ENCODE data around the gene DVL1. TPM values are rescaled to one million over a fixed set of nuclear protein-coding genes. Genes with fewer than 3 reads are reported as not detected.

Gene DVL1
- total RNA-seq, 2 donors from 2014 or later = 46.2 to 48.0 TPM

DNA sequence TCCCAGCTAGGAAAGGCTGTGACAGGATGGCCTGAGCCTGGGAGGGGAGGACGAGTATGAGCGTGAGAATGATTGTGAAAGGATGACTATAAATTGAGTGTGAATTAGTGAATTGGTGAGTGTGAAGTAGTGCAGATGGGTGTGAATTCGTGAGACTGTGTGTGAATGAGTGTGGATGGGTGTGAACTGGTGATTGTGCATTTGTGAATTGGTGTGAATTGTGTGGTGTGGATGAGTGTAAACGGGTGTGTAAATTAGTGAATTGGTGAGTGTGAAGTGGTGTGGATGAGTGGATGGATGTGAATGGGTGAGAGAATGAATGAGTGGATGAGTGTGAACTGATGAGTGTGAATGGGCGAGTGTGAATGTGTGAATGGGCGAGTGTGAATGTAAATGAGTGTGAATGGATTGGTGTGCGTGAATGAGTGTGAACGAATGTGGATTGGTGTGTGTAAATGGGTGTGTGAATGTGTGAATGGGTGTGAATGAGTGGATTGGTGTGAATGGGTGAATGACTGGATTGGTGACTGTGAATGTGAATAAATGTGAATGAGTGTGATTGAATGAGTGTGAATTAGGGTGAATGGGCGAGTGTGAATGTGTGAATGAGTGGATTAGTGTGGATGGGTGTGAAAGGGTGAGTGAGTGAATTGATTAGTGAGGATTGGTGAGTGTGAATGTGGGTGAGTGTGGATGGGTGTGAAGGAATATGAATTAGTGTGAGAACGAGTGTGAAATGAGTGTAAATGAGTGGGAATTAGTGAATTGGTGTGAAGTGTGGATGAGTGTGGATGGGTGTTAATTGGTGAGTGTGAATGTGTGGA lies 16.9 kb upstream of the DVL1 start:
- no peak for ATAC-seq (replicated peaks)
- Mint-ChIP-seq H3K9me3 (no peaks in the 10 kb centered on the region), H3K4me1 (peaks cover under 1% of the 10 kb centered on the region), H3K27me3 (no peaks in the 10 kb centered on the region), H3K27ac (no peak overlapping the region), H3K4me3 (no peak overlapping the region), H3K36me3 (ENCODE audit: low read depth) (no peaks in the 10 kb centered on the region)

GRCh38 chr1:1364266-1364665 lies 15.0 kb upstream of the DVL1 start:
- Mint-ChIP-seq H3K9me3 (no peaks in the 10 kb centered on the region), H3K4me1 (peaks cover 6% of the 10 kb centered on the region), H3K27me3 (no peaks in the 10 kb centered on the region), H3K4me3 (no peak overlapping the region), H3K27ac (no peak overlapping the region), H3K36me3 (ENCODE audit: low read depth) (no peaks in the 10 kb centered on the region)
- ATAC-seq (replicated peaks) = no peak

DNA sequence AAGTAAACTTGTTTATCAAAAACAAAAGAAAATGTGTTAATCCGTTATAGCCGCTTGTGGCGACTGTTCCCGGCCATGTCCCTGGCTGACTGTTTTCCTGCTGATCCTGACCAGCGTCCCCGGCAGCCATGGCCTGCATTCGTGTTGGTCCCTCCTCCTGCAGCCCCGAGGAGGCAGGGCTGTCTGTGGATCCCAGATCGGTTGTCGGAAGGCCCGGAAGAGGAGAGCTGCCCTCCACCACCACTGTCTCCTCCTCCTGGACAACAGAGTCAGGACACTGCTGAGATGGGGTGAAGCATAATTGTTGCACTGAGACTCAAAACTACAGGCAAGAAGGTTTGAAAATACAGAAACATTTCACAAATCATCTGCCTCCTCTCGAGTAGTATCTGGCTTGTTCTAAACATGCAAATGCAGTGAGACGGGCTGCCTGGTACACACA lies 12.8 kb upstream of the DVL1 start:
- H3K27ac Mint-ChIP-seq = no peak overlapping the region
- no peak for ATAC-seq (replicated peaks)
- H3K36me3 Mint-ChIP-seq (ENCODE audit: low read depth) = no peaks in the 10 kb centered on the region
- H3K4me3 Mint-ChIP-seq = no peak overlapping the region
- no peaks in the 10 kb centered on the region for H3K27me3 Mint-ChIP-seq
- H3K4me1 Mint-ChIP-seq = peaks cover 6% of the 10 kb centered on the region
- no peaks in the 10 kb centered on the region for H3K9me3 Mint-ChIP-seq

GRCh38 chr1:1361233-1361981 lies 12.2 kb upstream of the DVL1 start:
- Mint-ChIP-seq H3K4me3 (no peak overlapping the region), H3K27ac (no peak overlapping the region), H3K27me3 (no peaks in the 10 kb centered on the region), H3K9me3 (no peaks in the 10 kb centered on the region), H3K4me1 (peaks cover 6% of the 10 kb centered on the region), H3K36me3 (ENCODE audit: low read depth) (no peaks in the 10 kb centered on the region)
- no peak for ATAC-seq (replicated peaks)

- no peaks in the 10 kb centered on the region for H3K36me3 Mint-ChIP-seq (ENCODE audit: low read depth)
- H3K4me3 Mint-ChIP-seq = no peak overlapping the region
- peaks cover 6% of the 10 kb centered on the region for H3K4me1 Mint-ChIP-seq
- no peaks in the 10 kb centered on the region for H3K27me3 Mint-ChIP-seq
- no peak for ATAC-seq (replicated peaks)
- no peak overlapping the region for H3K27ac Mint-ChIP-seq
- no peaks in the 10 kb centered on the region for H3K9me3 Mint-ChIP-seq
Observed at GRCh38 chr1:1360506-1361169, 11.4 kb upstream of the DVL1 start.

GRCh38 chr1:1359664-1360468 lies 10.6 kb upstream of the DVL1 start:
- no peak overlapping the region for H3K4me3 Mint-ChIP-seq
- H3K4me1 Mint-ChIP-seq = peaks cover 6% of the 10 kb centered on the region
- H3K27me3 Mint-ChIP-seq = no peaks in the 10 kb centered on the region
- ATAC-seq (replicated peaks) = no peak
- H3K36me3 Mint-ChIP-seq (ENCODE audit: low read depth) = no peaks in the 10 kb centered on the region
- H3K9me3 Mint-ChIP-seq = no peaks in the 10 kb centered on the region
- no peak overlapping the region for H3K27ac Mint-ChIP-seq

GRCh38 chr1:1359308-1359663 lies 10.1 kb upstream of the DVL1 start:
- peaks cover under 1% of the 10 kb centered on the region for H3K27me3 Mint-ChIP-seq

DNA sequence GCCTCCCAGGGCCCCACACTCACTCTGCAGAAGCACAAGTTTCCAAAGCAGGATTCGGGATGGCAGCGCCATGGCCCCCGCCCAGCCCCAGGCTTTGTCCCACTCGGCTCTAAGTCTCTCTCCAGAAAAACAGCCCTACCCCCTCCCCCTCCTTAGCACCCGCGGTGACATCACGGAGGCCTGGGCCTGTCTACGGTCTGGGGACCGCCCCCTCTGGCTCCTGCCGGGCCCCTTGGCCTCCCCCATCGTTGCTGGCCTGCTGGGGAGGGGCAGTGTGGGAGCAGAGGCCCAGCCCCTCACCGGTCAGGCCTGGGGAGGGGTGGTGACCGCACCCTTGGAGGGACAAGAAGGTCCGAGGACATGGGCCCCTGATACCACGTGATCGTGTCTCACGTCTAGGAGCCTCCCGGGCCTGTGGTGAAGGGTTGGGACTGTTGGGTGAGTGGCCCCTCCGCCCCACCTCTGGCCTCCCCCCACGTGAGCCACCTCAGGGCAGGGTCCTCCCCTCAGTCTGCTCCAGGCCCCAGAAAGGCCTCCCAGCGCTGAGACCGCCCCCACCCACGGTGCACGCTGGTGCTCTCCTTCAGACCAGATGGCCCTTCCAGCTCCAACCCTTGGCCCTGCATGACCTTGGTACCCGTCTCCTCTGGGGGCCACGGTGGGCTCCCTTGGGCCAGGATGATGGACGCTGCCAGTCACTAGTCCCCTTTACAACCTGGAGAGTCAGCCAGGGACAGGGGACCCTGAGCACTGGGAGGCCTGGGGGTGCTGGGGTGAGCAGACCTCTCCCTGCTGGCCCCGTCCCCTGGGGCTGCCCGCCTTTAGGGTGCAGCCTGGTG lies 9.4 kb upstream of the DVL1 start, which contains the start of gene MXRA8:
Gene MXRA8, minus strand, starts transcription at position 123 of the 839 bp plus-strand sequence. Its CDS starts 51 bp downstream, at position 72.
- peaks cover 6% of the 10 kb centered on the region for H3K4me1 Mint-ChIP-seq
- H3K27ac Mint-ChIP-seq = no peak within 1 kb of the TSS
- ATAC-seq (replicated peaks) = peak; percentile 32
- H3K36me3 Mint-ChIP-seq (ENCODE audit: low read depth) = no peaks in the 10 kb centered on the region
- peaks cover 2% of the 10 kb centered on the region for H3K27me3 Mint-ChIP-seq
- no peaks in the 10 kb centered on the region for H3K9me3 Mint-ChIP-seq
- peak within 1 kb of the TSS; percentile 12 for H3K4me3 Mint-ChIP-seq

More at GRCh38 chr1:1359308-1359663, 10.1 kb upstream of the DVL1 start:
- Mint-ChIP-seq H3K36me3 (ENCODE audit: low read depth) (no peaks in the 10 kb centered on the region), H3K4me3 (peak overlapping the region; percentile 12), H3K4me1 (peaks cover 6% of the 10 kb centered on the region), H3K27ac (no peak overlapping the region), H3K9me3 (no peaks in the 10 kb centered on the region)
- peak; percentile 59 for ATAC-seq (replicated peaks)

DNA sequence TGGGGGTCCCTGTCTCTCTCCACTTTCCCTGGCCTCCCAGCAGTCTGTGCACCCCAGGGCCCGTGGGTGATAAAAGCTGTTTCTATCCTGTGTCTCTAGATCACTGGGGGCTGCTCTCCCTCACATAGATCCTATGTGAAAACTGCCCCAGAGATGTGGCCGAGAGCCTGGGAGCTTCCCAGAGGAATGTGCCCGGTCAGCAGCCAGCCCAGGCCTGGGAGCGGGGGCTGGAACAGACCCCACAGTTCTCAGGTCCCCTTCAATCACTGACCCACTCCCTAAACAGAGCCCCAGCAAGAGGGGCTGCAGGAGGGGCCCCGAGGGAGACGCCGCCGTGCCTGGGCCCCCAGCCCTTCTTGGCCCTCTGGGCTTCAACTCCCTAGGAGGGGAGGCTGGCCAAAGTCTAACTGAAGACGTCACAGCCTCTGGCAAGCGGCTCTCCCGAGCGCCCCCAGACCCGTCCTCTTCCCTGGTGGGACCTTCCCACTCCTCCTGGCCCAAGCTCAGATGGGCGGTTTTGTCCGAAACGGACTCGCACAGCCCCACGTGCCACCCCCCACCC lies 8.7 kb upstream of the DVL1 start:
- Mint-ChIP-seq H3K27me3 (peaks cover 2% of the 10 kb centered on the region), H3K36me3 (ENCODE audit: low read depth) (no peaks in the 10 kb centered on the region), H3K9me3 (no peaks in the 10 kb centered on the region), H3K27ac (no peak overlapping the region), H3K4me3 (no peak overlapping the region), H3K4me1 (peaks cover 6% of the 10 kb centered on the region)
- no peak for ATAC-seq (replicated peaks)

GRCh38 chr1:1356796-1357401 lies 7.7 kb upstream of the DVL1 start:
- Mint-ChIP-seq H3K4me3 (no peak overlapping the region), H3K9me3 (no peaks in the 10 kb centered on the region), H3K36me3 (ENCODE audit: low read depth) (no peaks in the 10 kb centered on the region), H3K27ac (no peak overlapping the region), H3K4me1 (peaks cover 12% of the 10 kb centered on the region), H3K27me3 (peaks cover 10% of the 10 kb centered on the region)
- ATAC-seq (replicated peaks) = no peak

- no peaks in the 10 kb centered on the region for H3K9me3 Mint-ChIP-seq
- no peak for ATAC-seq (replicated peaks)
- H3K36me3 Mint-ChIP-seq (ENCODE audit: low read depth) = no peaks in the 10 kb centered on the region
- no peak overlapping the region for H3K27ac Mint-ChIP-seq
- H3K4me3 Mint-ChIP-seq = no peak overlapping the region
- peaks cover 12% of the 10 kb centered on the region for H3K4me1 Mint-ChIP-seq
- H3K27me3 Mint-ChIP-seq = peaks cover 10% of the 10 kb centered on the region
Observed at GRCh38 chr1:1356166-1356795, 7.1 kb upstream of the DVL1 start.

GRCh38 chr1:1355416-1355815 lies 6.2 kb upstream of the DVL1 start:
- Mint-ChIP-seq H3K4me3 (no peak overlapping the region), H3K4me1 (peaks cover 6% of the 10 kb centered on the region), H3K9me3 (no peaks in the 10 kb centered on the region), H3K27ac (no peak overlapping the region), H3K27me3 (peaks cover 10% of the 10 kb centered on the region), H3K36me3 (ENCODE audit: low read depth) (no peaks in the 10 kb centered on the region)
- peak; percentile 23 for ATAC-seq (replicated peaks)

Data from activated T-helper 17 cell treated with anti-CD3 and anti-CD28 coated beads, Interleukin-2, amount 50 U/mL, for 72 hours (primary cell).